HepG2 (cell line): ENCODE data around the gene SPNS1. TPM values are rescaled to one million over a fixed set of nuclear protein-coding genes. Genes with fewer than 3 reads are reported as not detected.

Experiments
- ARID4A ChIP-seq: sonication (generic); formaldehyde crosslinking; IDR thresholded peaks from 2 replicates; pipeline ENCODE4 v1.5.0; 2020; ENCODE audit warnings: mild to moderate bottlenecking, missing genetic modification reagents, borderline replicate concordance
- ATF6 ChIP-seq: sonication (generic); formaldehyde crosslinking; conservative IDR thresholded peaks from 2 replicates; pipeline ENCODE4 v1.4.0; 2020; ENCODE audit warnings: missing genetic modification reagents
- FOSL2 ChIP-seq: sonication (generic); formaldehyde crosslinking; IDR thresholded peaks from 2 replicates; pipeline ENCODE4 v1.4.0; 2020; ENCODE audit warnings: missing genetic modification reagents
- IRF1 ChIP-seq: sonication (generic); formaldehyde crosslinking; IDR thresholded peaks from 2 replicates; pipeline ENCODE4 v1.4.0; 2020; ENCODE audit warnings: low read depth, mild to moderate bottlenecking, missing genetic modification reagents
- JARID2 ChIP-seq: sonication (generic); formaldehyde crosslinking; IDR thresholded peaks from 2 replicates; pipeline ENCODE4 v1.8.1; 2023; ENCODE audit warnings: missing genetic modification reagents, inconsistent platforms; ENCODE audit not compliant: insufficient replicate concordance
- JDP2 ChIP-seq: sonication (generic); formaldehyde crosslinking; IDR thresholded peaks from 2 replicates; pipeline ENCODE4 v1.8.1; 2022; ENCODE audit warnings: missing genetic modification reagents, borderline replicate concordance
- MAZ ChIP-seq, 2 experiments: sonication (generic) in 1 of 2; formaldehyde crosslinking in 1 of 2; IDR thresholded peaks; 2 replicates each; pipeline versions ENCODE4 v1.5.0 to v1.6.1; 2012 to 2020; ENCODE audit warnings: low read depth in 2 of 2, mild to moderate bottlenecking in 2 of 2, borderline replicate concordance in 1 of 2, improper control_type of control experiment in 1 of 2, low read length in 1 of 2, missing genetic modification reagents in 1 of 2, moderate library complexity in 1 of 2
- MTF2 ChIP-seq: sonication (generic); formaldehyde crosslinking; IDR thresholded peaks from 2 replicates; pipeline ENCODE4 v1.5.0; 2020; ENCODE audit warnings: missing genetic modification reagents, borderline replicate concordance
- PAF1 ChIP-seq: IDR thresholded peaks from 2 replicates; pipeline ENCODE4 v1.6.1; 2016; ENCODE audit warnings: missing genetic modification reagents, missing compliant biosample characterization
- RXRB ChIP-seq: IDR thresholded peaks from 2 replicates; pipeline ENCODE4 v1.6.1; 2016; ENCODE audit warnings: borderline replicate concordance, missing genetic modification reagents, missing compliant biosample characterization
- SP1 ChIP-seq, 2 experiments: fragments of 450-650 bp in 1 of 2; sonication (generic) in 1 of 2; formaldehyde crosslinking in 1 of 2; IDR thresholded peaks; 2 replicates each; pipeline versions ENCODE4 v1.4.0 to v1.6.1; 2016 to 2020; ENCODE audit warnings: missing genetic modification reagents in 1 of 2
- TAF1 ChIP-seq: sonication (generic); formaldehyde crosslinking; IDR thresholded peaks from 2 replicates; pipeline ENCODE4 v1.4.0; 2020; ENCODE audit warnings: missing genetic modification reagents
- TFAP4 ChIP-seq: sonication (generic); IDR thresholded peaks from 2 replicates; pipeline ENCODE4 v1.6.1; 2016; ENCODE audit warnings: low read depth, borderline replicate concordance
- ZIK1 ChIP-seq: sonication (generic); formaldehyde crosslinking; IDR thresholded peaks from 2 replicates; pipeline ENCODE4 v1.5.0; 2020; ENCODE audit warnings: mild to moderate bottlenecking, low read depth, missing genetic modification reagents, borderline replicate concordance
- ZMAT3 ChIP-seq: sonication (generic); formaldehyde crosslinking; conservative IDR thresholded peaks from 2 replicates; pipeline ENCODE4 v1.7.0; 2021; ENCODE audit warnings: missing genetic modification reagents
- ZNF446 ChIP-seq: sonication (generic); formaldehyde crosslinking; IDR thresholded peaks from 2 replicates; pipeline ENCODE4 v1.5.0; 2020; ENCODE audit warnings: mild to moderate bottlenecking, missing genetic modification reagents
- ZNF615 ChIP-seq: sonication (generic); formaldehyde crosslinking; IDR thresholded peaks from 2 replicates; pipeline ENCODE4 v1.5.0; 2020; ENCODE audit warnings: mild to moderate bottlenecking, missing genetic modification reagents, borderline replicate concordance
- polyA plus RNA-seq, 8 experiments: library from polyadenylated mRNA; depleted of rRNA in 3 of 8; stranded (reverse) in 7 of 8; unstranded in 1 of 8; fragments of >200 nt; fragmentation: Illumina TruSeq in 4 of 8; extraction: Trizol in 4 of 8; gene quantifications; 2 replicates each; pipeline versions ENCODE4 v1.2.1 to v1.2.3, GENCODE V29; 2011 to 2016; ENCODE audit warnings: low read depth in 4 of 8, missing spikeins in 1 of 8, mixed read lengths in 1 of 8; ENCODE audit not compliant: insufficient read depth in 1 of 8
- total RNA-seq, 5 experiments: library from RNA; depleted of rRNA; stranded (reverse); fragments of >200 nt; fragmentation: Illumina TruSeq; extraction: Trizol; gene quantifications; 2 replicates each; pipeline ENCODE4 v1.2.3, GENCODE V29; 2016; ENCODE audit warnings: low read depth in 1 of 5
- TF ChIP-seq, protein P1 (sequence below): sonication (generic); formaldehyde crosslinking; IDR thresholded peaks from 2 replicates; pipeline ENCODE4 v1.9.0; 2021; ENCODE audit warnings: missing genetic modification reagents, mild to moderate bottlenecking, borderline replicate concordance

SPNS1 gene
- total and polyA plus RNA-seq, 2 of the 13 experiments (the other 11 are each of a cell fraction or from before 2014, with no cell fraction given), result 25.6 to 38.8 TPM

DNA sequence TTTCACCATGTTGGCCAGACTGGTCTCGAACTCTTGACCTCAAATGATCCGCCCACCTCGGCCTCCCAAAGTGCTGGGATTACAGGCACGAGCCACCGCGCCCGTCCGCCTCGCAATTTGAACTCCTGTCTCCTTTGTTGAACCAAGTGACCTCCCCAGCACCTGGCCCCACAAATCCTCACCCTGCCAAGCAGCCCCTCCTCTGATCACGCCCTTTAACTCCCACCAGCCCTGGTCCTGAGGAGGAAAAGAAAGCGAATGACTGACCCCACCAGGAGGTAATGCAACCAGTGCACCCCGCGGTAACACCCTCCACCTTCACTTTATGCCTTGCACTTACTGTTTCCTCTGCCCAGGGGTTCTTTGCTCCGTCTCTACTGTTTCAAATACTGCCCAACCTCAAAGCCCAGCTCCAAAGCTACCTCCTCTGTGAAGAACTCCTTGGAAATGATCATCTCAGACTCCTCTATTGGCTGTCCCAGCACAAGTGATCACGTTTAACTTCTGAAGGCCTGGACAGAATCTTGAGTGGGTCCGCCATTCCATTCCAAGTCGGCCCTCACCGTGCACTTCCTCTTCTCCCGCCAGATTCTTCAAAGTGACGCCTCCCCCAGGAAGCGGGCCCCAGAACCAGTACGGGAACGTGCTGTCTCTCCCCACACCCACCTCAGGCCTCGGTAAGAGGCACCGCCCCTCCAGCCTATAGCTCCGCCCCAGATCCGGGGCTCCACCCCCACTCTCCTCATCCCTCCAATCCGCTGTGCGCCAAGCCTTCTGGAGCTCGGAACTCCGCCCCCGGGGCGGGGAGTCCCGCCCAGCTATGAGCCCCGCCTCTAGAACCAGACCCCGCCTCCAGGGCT is 38.4 kb upstream of the SPNS1 start (continued):
- TF ChIP-seq, protein P1, sequence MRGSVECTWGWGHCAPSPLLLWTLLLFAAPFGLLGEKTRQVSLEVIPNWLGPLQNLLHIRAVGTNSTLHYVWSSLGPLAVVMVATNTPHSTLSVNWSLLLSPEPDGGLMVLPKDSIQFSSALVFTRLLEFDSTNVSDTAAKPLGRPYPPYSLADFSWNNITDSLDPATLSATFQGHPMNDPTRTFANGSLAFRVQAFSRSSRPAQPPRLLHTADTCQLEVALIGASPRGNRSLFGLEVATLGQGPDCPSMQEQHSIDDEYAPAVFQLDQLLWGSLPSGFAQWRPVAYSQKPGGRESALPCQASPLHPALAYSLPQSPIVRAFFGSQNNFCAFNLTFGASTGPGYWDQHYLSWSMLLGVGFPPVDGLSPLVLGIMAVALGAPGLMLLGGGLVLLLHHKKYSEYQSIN (CRISPR knock-in tag), result no peak
- TF ChIP-seq JDP2, result no peak
- TF ChIP-seq RXRB (CRISPR knock-in tag), result peak; percentile 7; the same call in 1 of the 2 replicates
- TF ChIP-seq ZMAT3 (CRISPR knock-in tag), result peak; percentile 66; the same call in 1 of the 2 replicates
- 0 out of 2 replicates have a peak, but pooled peaks have one; percentile 66 for TF ChIP-seq SP1 (IDR thresholded peaks at IDR 0.05)
- peak; percentile 77 for TF ChIP-seq SP1 (CRISPR knock-in tag; IDR thresholded peaks at IDR 0.05)
- TF ChIP-seq JARID2 (CRISPR knock-in tag), result peak; percentile 42
- peak; percentile 55; the same call in 1 of the 2 replicates for TF ChIP-seq MAZ (IDR thresholded peaks at IDR 0.05; ENCODE audit: borderline replicate concordance, low read depth, low read length)
- no peak for TF ChIP-seq MAZ (CRISPR knock-in tag; IDR thresholded peaks at IDR 0.05; ENCODE audit: low read depth)
- TF ChIP-seq MTF2 (CRISPR knock-in tag), result no peak
- no peak for TF ChIP-seq PAF1 (CRISPR knock-in tag)
- TF ChIP-seq FOSL2 (CRISPR knock-in tag), result no peak
- no peak for TF ChIP-seq ATF6
- TF ChIP-seq ZNF615 (CRISPR knock-in tag), result peak; percentile 38; the same call in 1 of the 2 replicates
- peak; percentile 71 for TF ChIP-seq ARID4A (CRISPR knock-in tag)
- TF ChIP-seq ZNF446 (CRISPR knock-in tag), result no peak
- TF ChIP-seq ZIK1 (CRISPR knock-in tag), result 0 out of 2 replicates have a peak, but pooled peaks have one; percentile 15
- no peak for TF ChIP-seq TFAP4
- 0 out of 2 replicates have a peak, but pooled peaks have one; percentile 39 for TF ChIP-seq IRF1
- peak; percentile 41; the same call in 1 of the 2 replicates for TF ChIP-seq TAF1
